Measurements from ENCODE around the gene SCN3A.

DNA sequence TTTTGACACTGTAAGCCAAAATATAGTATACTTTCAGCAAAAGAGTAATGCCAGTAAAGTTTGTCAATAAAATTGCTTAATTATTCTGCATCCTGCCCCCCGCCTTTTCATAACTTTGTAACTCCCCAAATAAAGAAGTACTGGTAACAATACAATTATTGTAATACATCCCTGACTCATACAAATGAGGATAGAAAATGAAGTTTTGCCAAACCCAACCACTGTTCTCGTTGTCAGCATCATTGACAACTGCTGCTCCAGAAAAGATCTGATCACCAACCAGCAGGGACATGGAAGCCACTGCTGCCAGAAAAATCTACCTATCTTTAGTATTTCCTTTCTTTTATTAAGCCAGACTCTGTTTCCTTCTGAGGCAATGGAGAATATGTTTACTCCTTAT, 27.1 kb downstream of the SCN3A start:
- TF ChIP-seq POLR2A (IDR thresholded peaks at IDR 0.05): no peak
- TF ChIP-seq, protein P1, sequence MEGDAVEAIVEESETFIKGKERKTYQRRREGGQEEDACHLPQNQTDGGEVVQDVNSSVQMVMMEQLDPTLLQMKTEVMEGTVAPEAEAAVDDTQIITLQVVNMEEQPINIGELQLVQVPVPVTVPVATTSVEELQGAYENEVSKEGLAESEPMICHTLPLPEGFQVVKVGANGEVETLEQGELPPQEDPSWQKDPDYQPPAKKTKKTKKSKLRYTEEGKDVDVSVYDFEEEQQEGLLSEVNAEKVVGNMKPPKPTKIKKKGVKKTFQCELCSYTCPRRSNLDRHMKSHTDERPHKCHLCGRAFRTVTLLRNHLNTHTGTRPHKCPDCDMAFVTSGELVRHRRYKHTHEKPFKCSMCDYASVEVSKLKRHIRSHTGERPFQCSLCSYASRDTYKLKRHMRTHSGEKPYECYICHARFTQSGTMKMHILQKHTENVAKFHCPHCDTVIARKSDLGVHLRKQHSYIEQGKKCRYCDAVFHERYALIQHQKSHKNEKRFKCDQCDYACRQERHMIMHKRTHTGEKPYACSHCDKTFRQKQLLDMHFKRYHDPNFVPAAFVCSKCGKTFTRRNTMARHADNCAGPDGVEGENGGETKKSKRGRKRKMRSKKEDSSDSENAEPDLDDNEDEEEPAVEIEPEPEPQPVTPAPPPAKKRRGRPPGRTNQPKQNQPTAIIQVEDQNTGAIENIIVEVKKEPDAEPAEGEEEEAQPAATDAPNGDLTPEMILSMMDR (IDR thresholded peaks at IDR 0.05): no peak
